Fibroblast of lung (primary cell): ENCODE results near the gene ZNF653.

Experiments used
- EZH2 ChIP-seq: IDR thresholded peaks from 2 replicates; pipeline ENCODE4 v1.5.1; 2012; ENCODE audit warnings: low read length, control low read depth, mild to moderate bottlenecking; ENCODE audit errors: missing control alignments
- TF ChIP-seq, protein P1 (sequence below), 2 donors: IDR thresholded peaks in 1 of 2; conservative IDR thresholded peaks in 1 of 2; 1 replicate in 1 of 2; 2 replicates in 1 of 2; pipeline ENCODE4 v1.5.1; 2011 to 2012; ENCODE audit warnings: low read length in 2 of 2, control low read depth in 1 of 2, inconsistent platforms in 1 of 2, low read depth in 1 of 2, mild to moderate bottlenecking in 1 of 2

DNA sequence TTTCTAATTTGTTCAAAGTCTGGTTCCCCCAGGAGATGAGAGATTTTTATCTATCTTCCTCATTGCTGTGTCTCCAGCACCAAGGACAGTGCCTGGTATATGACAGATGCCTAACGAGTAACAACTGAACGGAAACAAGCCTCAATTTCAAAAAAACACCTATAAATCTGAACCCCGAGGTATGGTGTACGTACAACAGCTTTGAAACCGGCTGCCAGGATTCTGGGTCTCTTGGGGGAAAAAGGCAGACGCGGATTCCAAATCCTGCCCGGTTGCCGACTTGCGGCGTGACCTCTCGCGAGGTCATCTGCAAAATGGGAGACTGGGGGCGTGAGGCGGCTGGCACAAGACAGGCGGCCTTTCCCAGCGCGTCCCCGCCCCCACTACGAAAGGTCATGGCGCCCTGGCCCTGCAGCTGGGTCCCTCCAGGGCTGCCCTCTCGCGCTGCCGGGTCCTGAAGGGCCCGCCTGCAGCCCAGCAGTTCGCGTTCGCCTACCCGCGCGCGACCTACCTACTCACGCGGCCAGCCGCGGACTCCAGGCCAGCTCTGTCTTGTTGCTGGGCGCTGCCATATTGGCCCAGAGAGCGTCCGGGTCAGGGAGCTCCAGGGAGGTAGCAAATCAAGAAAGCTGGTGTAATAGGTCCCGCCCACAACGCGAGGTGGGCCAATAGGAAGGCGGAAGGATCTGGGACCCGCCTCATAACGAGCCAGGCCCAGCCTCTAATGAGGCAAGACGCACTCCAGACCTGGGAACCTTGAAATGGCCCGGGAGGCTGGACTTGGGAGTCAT, 23.1 kb upstream of the ZNF653 start, which contains the start of gene ECSIT:
- TF ChIP-seq EZH2 = no peak
- TF ChIP-seq, protein P1, sequence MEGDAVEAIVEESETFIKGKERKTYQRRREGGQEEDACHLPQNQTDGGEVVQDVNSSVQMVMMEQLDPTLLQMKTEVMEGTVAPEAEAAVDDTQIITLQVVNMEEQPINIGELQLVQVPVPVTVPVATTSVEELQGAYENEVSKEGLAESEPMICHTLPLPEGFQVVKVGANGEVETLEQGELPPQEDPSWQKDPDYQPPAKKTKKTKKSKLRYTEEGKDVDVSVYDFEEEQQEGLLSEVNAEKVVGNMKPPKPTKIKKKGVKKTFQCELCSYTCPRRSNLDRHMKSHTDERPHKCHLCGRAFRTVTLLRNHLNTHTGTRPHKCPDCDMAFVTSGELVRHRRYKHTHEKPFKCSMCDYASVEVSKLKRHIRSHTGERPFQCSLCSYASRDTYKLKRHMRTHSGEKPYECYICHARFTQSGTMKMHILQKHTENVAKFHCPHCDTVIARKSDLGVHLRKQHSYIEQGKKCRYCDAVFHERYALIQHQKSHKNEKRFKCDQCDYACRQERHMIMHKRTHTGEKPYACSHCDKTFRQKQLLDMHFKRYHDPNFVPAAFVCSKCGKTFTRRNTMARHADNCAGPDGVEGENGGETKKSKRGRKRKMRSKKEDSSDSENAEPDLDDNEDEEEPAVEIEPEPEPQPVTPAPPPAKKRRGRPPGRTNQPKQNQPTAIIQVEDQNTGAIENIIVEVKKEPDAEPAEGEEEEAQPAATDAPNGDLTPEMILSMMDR (conservative IDR thresholded peaks at IDR 0.05 in 1 of 2, IDR thresholded peaks at IDR 0.05 in 1 of 2; ENCODE audit: low read depth in 1 of 2, low read length in 2 of 2) = no peak
